Islet of Langerhans (tissue), 1 donor: ENCODE results near the gene YIPF4.
A peak's percentile ranks its signal among the peaks of the same experiment; 100 is the strongest.
"Not testable (repeated sequence)": the region's sequence is repeated elsewhere in the genome, so short reads cannot be mapped to it uniquely, and the experiment has no call there.

Source experiments
- FAIRE-seq: peaks from one replicate; lab custom pipeline; 2011; peaks lifted over from hg19 to GRCh38; lab: Jason Lieb, UNC

YIPF4 gene

GRCh38 chr2:32277674-32278477 is at the start of gene YIPF4:
Gene YIPF4 (plus strand): TSS chr2:32277904. CDS start chr2:32278156, 252 bp downstream.
- peak; percentile 97 for FAIRE-seq

DNA sequence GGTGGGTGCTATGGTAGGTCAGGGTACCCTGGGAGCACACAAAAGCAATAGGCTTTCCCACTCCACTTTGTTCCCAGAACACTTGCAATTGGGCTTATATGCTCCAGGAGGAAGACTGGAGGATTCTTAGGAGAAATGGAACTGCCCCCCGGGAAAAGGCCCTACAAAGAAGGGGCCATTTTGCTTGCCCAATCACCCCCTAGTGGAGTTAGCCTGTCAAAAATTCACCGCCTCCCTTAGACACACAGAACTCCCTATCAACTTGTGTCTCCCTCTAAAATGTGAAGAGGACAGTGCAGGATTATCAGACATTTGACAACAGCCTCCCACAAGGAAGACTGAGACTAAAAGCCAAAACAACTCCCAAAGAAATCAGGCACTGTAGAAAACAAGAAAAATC is 49.5 kb upstream of the YIPF4 start:
- FAIRE-seq = no peak

DNA sequence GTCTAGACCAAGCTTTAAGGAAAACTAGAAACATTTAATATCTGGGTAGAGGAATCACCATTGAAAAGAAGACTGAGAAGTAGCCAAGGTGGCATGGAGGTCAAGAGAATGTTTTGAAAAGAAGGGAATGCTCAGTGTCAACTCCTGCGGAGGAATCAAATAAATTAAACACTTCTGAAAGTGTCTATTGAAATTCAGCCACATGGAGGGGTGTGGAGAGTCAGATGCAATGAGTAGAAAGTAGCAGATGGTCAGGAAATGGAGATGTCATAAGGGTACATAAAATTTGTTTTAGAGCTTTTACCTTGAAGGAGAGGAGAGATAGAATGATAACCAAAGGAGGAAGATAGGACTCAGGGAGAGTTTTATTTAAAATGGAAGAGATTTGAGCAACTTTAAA is 48.1 kb upstream of the YIPF4 start:
- FAIRE-seq = no peak

DNA sequence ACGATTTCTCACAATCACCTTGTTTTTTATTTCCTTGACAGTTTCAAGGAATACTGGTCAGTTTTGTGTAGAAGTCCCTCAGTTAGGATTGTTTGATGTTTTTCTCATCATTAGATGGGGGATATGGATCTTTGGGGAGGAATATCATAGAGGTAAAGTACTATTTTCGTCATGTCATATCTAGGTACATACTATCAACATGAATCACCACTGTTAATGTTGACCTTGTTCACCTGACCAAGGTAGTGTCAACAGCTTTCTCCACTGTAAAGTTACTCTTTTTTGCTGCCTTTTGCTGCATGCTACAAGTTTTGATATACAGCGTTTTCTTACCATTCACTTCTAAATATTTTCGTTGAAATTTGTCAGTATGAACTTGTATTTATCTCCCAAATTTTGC is 45.7 kb upstream of the YIPF4 start:
- FAIRE-seq = no peak

- no peak for FAIRE-seq
Observed at GRCh38 chr2:32235315-32235714, 42.4 kb upstream of the YIPF4 start.

GRCh38 chr2:32237488-32237887 is 40.2 kb upstream of the YIPF4 start:
- no peak for FAIRE-seq

GRCh38 chr2:32237996-32238395 is 39.7 kb upstream of the YIPF4 start:
- FAIRE-seq = no peak

DNA sequence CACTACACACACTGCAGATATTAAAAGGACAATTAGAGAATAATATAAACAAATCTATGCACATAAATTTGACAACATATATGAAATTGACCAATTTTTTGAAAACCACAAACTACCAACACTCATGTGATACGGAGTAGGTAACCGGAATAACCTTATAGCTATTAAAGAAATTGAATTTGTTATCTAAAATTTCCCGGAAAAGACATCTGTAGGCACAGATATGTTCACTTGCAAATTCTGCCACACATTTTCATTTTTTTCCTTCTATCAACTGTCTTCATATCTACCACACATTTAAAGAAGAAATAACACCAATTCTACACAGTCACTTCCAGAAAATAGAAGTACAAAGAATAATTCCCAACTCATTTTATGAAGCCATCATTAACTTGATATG is 35.4 kb upstream of the YIPF4 start:
- no peak for FAIRE-seq

GRCh38 chr2:32246911-32247310 is 30.8 kb upstream of the YIPF4 start:
- no peak for FAIRE-seq

GRCh38 chr2:32248299-32248698 is 29.4 kb upstream of the YIPF4 start:
- no peak for FAIRE-seq

GRCh38 chr2:32249731-32250236 is 27.9 kb upstream of the YIPF4 start:
- no peak for FAIRE-seq

DNA sequence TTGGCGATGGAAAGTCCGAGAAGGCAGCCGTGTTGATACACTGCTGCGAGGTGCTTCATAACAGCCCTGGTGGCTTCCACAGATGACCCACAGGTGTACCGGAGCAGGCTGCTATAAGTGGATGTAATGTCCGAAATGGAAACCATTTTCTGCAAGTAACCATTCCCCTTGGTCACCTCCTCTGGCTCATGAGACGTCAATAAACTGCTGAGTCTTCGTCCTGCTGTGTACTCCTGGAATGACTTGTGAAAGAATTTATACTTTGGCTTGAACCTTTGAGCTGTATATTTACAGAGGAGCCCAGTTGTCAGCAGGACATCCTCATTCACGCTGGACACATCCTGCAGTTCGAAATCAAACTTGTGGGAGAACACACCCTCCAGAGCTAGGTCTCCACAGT is 27.4 kb upstream of the YIPF4 start:
- FAIRE-seq = no peak

- no peak for FAIRE-seq
Observed at GRCh38 chr2:32258242-32258641, 19.5 kb upstream of the YIPF4 start.

DNA sequence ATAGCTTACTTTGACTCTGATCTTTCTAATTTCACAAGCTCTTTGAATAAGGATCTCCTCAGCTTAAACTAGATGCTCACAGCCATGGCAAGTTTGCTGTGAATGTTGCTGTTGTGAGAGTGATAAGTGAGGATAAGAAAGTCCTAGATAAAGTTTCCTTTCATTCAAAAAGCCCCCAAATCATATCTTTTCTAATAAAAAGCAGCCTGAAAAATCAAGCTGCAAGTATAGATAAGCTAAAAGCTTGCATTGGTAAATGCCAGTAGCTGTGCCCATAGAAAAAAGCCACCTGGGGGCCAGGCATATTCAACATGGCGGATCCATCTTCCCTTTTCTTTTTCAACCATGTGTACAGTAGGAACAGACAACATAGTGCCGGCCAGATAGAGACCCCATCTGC is 17.3 kb upstream of the YIPF4 start:
- no peak for FAIRE-seq

- no peak for FAIRE-seq
Observed at GRCh38 chr2:32262105-32262504, 15.6 kb upstream of the YIPF4 start.

DNA sequence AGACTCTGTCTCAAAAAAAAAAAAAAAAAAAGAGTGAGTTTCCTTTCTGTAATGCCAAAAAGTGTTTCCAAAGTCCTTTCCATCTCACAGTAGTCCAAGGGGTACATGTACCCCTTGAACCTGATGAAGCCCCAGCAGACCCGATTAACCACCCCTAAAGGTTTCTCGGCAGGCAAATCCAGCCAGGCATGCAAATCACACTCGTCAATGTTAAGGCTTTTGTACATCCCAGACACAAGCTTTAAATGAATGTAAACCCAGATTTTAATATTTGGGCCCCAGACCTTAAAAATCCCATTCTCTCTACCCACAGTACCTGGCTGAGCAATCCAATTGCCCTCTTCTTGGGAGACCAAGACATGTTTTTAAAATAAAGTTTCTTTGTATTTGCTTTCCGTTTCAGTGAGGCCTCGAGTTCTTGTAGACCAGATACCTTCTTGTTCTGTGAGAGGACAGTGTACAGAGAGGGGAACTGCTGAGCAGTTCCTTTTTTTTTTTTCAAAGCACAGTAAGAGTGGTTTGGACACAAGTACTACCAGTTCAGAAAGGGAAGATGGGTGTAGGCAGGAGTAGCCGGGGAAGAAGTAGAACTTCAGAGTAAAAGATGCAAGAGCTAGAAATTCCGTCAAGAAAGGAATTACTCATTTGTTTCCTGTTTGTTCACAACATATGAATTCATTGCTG is 13.1 kb upstream of the YIPF4 start, which contains the start of gene NLRC4:
Gene NLRC4, minus strand, starts transcription at position 465 of the 684 bp plus-strand sequence. CDS start 8,111 bp downstream, outside the sequence.
- no peak for FAIRE-seq

GRCh38 chr2:32271063-32271462 is 6.6 kb upstream of the YIPF4 start:
- FAIRE-seq = no peak

DNA sequence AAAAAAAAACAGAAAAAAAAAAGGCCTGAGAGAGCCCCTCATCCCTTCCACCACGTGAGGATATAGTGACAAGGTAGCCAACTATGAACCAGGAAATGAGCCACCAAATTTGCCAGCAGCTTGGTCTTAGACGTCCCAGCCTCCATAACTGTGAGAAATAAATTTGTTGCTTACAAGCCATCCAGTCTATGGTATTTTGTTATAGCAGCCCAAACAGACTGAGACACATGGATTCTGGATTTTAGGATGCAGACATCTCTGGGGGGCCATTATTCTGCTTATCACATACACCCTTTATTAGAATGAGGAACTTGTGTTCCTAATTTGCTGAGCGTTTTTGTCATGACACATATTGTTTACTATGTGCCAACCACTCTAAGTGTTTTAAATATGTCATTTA is 5.4 kb upstream of the YIPF4 start:
- no peak for FAIRE-seq

DNA sequence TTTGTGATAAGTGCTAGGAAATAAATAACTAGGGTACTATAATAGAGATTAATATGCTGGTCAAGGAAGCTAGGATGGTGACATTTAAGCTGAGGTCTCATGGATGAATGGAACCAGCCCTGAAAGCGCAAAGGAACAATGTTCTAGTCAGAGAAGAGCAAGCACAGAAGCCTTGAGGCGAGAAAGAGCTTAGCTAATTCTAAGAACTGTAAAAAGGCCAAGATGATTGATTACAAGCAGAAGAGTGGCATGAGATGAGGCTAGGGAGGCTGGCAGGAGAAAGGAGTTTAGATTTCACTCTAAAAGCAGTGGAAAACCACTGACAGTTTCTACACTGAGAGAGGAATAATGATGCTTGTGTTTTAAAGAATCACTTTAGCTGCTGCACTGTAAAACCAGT is 3.4 kb upstream of the YIPF4 start:
- FAIRE-seq = no peak

- FAIRE-seq = not testable (repeated sequence)
Observed at GRCh38 chr2:32275790-32276189, 1.9 kb upstream of the YIPF4 start.

DNA sequence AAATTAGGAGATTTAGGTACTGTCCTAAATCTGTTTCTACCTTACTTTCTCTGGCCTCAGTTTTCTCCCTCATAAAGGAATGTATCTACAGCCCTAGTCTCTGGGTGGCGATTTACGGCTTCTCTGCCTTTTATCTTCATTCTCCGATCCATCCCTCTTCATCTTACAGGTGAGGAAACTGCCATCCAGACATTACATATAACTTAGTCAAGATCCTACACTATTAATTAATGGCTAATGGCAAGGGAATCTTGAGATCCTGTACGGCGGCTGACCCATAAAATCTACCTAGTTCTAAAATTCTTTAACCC is 386 bp upstream of the YIPF4 start:
- FAIRE-seq = no peak

- no peak for FAIRE-seq
Observed at GRCh38 chr2:32278478-32278853, 762 bp downstream of the YIPF4 start.

DNA sequence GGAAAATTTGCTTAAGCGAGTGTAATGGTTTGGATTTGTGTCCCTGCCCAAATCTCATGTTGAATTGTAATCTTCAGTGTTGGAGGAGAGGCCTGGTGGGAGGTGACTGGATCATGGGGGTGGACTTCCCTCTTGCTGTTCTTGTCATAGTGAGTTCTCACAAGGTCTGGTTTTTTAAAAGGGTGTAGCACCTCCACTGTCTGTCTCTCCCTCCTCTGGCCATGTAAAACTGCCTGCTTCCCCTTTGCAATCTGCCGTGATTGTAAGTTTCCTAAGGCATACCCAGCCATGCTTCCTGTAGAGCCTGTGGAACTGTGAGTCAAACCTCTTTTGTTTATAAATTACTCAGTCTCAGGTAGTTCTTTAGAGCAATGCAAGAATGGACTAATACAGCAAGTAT is 6.6 kb downstream of the YIPF4 start:
- no peak for FAIRE-seq
